Hepatocyte (in vitro differentiated cells): ENCODE results near the gene ADH4. TPM values are rescaled to one million over a fixed set of nuclear protein-coding genes. Genes with fewer than 3 reads are reported as not detected.
"Not testable (repeated sequence)": the region's sequence is repeated elsewhere in the genome, so short reads cannot be mapped to it uniquely, and the experiment has no call there.

Source experiments
- DNase-seq: peaks from one replicate; pipeline ENCODE4 v3.0.0-alpha.2; 2016; ENCODE audit warnings: low spot score
- H2AFZ ChIP-seq: fragments of 200-600 bp; sonication (generic); 2 replicates; pipeline ENCODE4 v1.6.0; 2016; ENCODE audit warnings: antibody characterized with exemption, mild to moderate bottlenecking
- H3K27ac ChIP-seq: fragments of 200-600 bp; sonication (generic); 2 replicates; pipeline ENCODE4 v1.5.1; 2016; ENCODE audit warnings: mild to moderate bottlenecking
- H3K27me3 ChIP-seq: fragments of 200-600 bp; sonication (generic); 2 replicates; pipeline ENCODE4 v1.6.1; 2016
- H3K36me3 ChIP-seq: fragments of 200-600 bp; sonication (generic); replicated peaks from 2 replicates; pipeline ENCODE4 v1.5.1; 2016; ENCODE audit warnings: low read depth; ENCODE audit not compliant: insufficient read depth
- H3K4me1 ChIP-seq: fragments of 200-600 bp; sonication (generic); 2 replicates; pipeline ENCODE4 v1.5.1; 2016; ENCODE audit warnings: mild to moderate bottlenecking, moderate library complexity; ENCODE audit not compliant: insufficient read depth
- H3K4me2 ChIP-seq: fragments of 200-600 bp; sonication (generic); 2 replicates; pipeline ENCODE4 v1.6.0; 2016
- H3K4me3 ChIP-seq: fragments of 200-600 bp; sonication (generic); 2 replicates; pipeline ENCODE4 v1.5.1; 2016; ENCODE audit warnings: mild to moderate bottlenecking
- H3K79me2 ChIP-seq: fragments of 200-600 bp; sonication (generic); 2 replicates; pipeline ENCODE4 v1.6.0; 2017; ENCODE audit warnings: mild to moderate bottlenecking
- H3K9me2 ChIP-seq: fragments of 200-600 bp; sonication (generic); replicated peaks from 2 replicates; pipeline ENCODE4 v1.6.0; 2017; ENCODE audit warnings: mild to moderate bottlenecking; ENCODE audit not compliant: insufficient read depth
- H3K9me3 ChIP-seq: fragments of 200-600 bp; sonication (generic); 2 replicates; pipeline ENCODE4 v1.5.1; 2016; ENCODE audit warnings: low read depth, mild to moderate bottlenecking
- H4K20me1 ChIP-seq: fragments of 200-600 bp; sonication (generic); 2 replicates; pipeline ENCODE4 v1.6.0; 2016; ENCODE audit warnings: mild to moderate bottlenecking; ENCODE audit not compliant: insufficient read depth, poor library complexity, severe bottlenecking
- EZH2 ChIP-seq: fragments of 200-600 bp; sonication (generic); IDR thresholded peaks from 2 replicates; pipeline ENCODE4 v1.6.1; 2016; ENCODE audit warnings: antibody characterized with exemption, mild to moderate bottlenecking, borderline replicate concordance
- EZH2phosphoT487 ChIP-seq: fragments of 200-600 bp; sonication (generic); IDR thresholded peaks from one replicate; pipeline ENCODE4 v1.6.1; 2018; ENCODE audit warnings: antibody characterized with exemption, mild to moderate bottlenecking, low read depth, moderate library complexity; ENCODE audit not compliant: unreplicated experiment, severe bottlenecking
- WGBS: methylation state at CpG from one replicate; pipeline ENCODE4 v1.1.6; 2016; ENCODE audit warnings: low lambda C conversion rate; ENCODE audit errors: missing lambda C conversion rate; 5-methylcytosine and 5-hydroxymethylcytosine counted together
- polyA plus RNA-seq: library from polyadenylated mRNA; unstranded; fragments of >200 nt; fragmentation: Nextera tagmentation; extraction: Ambion mirVana; gene quantifications from 2 replicates; pipeline ENCODE4 v1.2.1, GENCODE V29; 2016
- total RNA-seq: library from RNA; depleted of rRNA; stranded (reverse); fragments of >200 nt; gene quantifications from 2 replicates; pipeline ENCODE4 v1.2.3, GENCODE V29; 2014
- TF ChIP-seq, protein P1 (sequence below): fragments of 200-600 bp; sonication (generic); IDR thresholded peaks from 2 replicates; pipeline ENCODE4 v1.5.1; 2016; ENCODE audit warnings: antibody characterized with exemption, mild to moderate bottlenecking; ENCODE audit not compliant: poor library complexity

Gene ADH4
- total RNA-seq (23.5 and 24.0 TPM in 2 replicates), polyA plus RNA-seq (9.2 and 11.0 TPM in 2 replicates)

DNA sequence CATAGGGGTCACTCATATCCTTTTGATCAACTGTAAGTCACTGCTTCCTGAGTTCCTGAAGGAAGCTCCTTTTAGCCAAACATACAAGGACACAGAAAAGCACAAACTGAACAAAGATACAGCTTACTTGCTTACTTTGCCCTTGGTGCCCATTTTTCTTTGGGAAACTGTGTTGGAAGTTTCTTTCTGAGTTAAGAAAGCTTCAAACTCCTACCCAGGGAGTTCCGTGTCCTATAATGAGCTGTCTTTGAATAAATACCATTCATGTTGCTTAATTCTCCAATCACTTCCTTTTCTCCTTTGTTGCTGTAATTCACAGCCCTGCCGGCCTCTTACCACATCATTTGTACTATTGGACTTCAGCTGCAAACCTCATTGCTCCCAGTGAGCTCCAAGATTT, at the start of gene ADH4:
ADH4 (minus strand) TSS at position 228 of the 400 bp plus-strand sequence; CDS start at position 153, 75 bp downstream.
- no peaks in the 10 kb centered on the region for H3K36me3 ChIP-seq
- 36% methylated on average over 2 of the region's 2 CpGs for WGBS

DNA sequence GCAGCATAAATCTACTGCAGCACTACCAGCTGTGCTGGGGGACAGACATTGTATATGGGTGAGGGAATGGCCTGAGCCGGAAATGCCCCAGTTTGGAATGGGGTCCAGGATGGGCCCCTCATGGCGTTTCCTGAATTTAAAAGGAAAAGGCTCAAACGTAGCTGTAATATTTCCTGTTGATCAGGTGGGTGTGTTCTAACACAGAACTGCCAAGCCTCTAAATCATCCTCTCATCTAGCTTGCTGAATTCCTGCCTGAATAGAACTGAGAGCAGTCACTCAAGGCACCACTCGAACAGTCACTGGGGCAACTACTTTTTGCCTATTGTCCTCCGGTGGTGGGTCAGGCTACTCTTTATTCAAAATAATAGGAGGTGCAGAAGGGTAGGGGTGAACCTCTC, 46.2 kb upstream of the ADH4 start:
- Histone ChIP-seq H4K20me1 (no peaks in the 10 kb centered on the region), H3K4me2 (no peak overlapping the region), H3K27ac (no peak overlapping the region), H2AFZ (no peak overlapping the region), H3K4me3 (no peak overlapping the region), H3K79me2 (no peaks in the 10 kb centered on the region), H3K36me3 (no peaks in the 10 kb centered on the region), H3K27me3 (no peaks in the 10 kb centered on the region), H3K9me3 (no peaks in the 10 kb centered on the region), H3K4me1 (no peaks in the 10 kb centered on the region), H3K9me2 (no peaks in the 10 kb centered on the region)
- TF ChIP-seq EZH2 (no peak), EZH2phosphoT487 (no peak)
- TF ChIP-seq, protein P1, sequence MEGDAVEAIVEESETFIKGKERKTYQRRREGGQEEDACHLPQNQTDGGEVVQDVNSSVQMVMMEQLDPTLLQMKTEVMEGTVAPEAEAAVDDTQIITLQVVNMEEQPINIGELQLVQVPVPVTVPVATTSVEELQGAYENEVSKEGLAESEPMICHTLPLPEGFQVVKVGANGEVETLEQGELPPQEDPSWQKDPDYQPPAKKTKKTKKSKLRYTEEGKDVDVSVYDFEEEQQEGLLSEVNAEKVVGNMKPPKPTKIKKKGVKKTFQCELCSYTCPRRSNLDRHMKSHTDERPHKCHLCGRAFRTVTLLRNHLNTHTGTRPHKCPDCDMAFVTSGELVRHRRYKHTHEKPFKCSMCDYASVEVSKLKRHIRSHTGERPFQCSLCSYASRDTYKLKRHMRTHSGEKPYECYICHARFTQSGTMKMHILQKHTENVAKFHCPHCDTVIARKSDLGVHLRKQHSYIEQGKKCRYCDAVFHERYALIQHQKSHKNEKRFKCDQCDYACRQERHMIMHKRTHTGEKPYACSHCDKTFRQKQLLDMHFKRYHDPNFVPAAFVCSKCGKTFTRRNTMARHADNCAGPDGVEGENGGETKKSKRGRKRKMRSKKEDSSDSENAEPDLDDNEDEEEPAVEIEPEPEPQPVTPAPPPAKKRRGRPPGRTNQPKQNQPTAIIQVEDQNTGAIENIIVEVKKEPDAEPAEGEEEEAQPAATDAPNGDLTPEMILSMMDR, result no peak
- no peak for DNase-seq
- WGBS, result 79% methylated on average over 5 of the region's 5 CpGs

More for the DNA sequence above, at the start of gene ADH4:
- Histone ChIP-seq H4K20me1 (no peaks in the 10 kb centered on the region), H3K4me3 (no peak within 1 kb of the TSS), H3K9me2 (no peaks in the 10 kb centered on the region), H2AFZ (peak within 1 kb of the TSS; percentile 38), H3K27me3 (no peaks in the 10 kb centered on the region), H3K4me2 (peak within 1 kb of the TSS; percentile 44), H3K79me2 (no peaks in the 10 kb centered on the region), H3K27ac (peak within 1 kb of the TSS; percentile 65), H3K9me3 (no peaks in the 10 kb centered on the region), H3K4me1 (no peaks in the 10 kb centered on the region)
- TF ChIP-seq, protein P1, result no peak
- TF ChIP-seq EZH2, result no peak
- TF ChIP-seq EZH2phosphoT487, result no peak
- DNase-seq, result peak; percentile 37

DNA sequence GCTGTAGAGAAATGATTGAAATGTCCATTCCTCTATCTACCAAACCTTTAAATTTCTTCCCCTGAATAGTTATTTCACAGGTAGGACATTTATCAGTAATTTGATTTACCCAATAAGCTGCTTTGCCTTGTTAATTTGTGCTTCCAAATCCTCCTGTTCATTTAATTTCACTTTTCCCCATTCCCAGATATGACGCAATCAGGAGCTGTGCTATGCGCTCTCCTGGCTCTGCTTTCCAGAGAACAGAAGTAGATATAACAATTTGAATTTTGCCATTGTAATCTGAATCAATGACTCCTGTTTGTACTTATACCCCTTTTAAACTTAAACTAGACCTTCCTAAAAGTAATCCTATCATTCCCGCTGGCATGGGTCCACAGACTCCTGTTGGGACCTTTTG, 45.8 kb upstream of the ADH4 start:
- not testable (repeated sequence) for H3K36me3 ChIP-seq, H3K9me3 ChIP-seq, H3K9me2 ChIP-seq, H2AFZ ChIP-seq, H3K79me2 ChIP-seq, H3K27ac ChIP-seq, H3K4me3 ChIP-seq, H3K4me1 ChIP-seq, H3K4me2 ChIP-seq, DNase-seq, H3K27me3 ChIP-seq, H4K20me1 ChIP-seq
- 96% methylated on average over 3 of the region's 3 CpGs for WGBS

DNA sequence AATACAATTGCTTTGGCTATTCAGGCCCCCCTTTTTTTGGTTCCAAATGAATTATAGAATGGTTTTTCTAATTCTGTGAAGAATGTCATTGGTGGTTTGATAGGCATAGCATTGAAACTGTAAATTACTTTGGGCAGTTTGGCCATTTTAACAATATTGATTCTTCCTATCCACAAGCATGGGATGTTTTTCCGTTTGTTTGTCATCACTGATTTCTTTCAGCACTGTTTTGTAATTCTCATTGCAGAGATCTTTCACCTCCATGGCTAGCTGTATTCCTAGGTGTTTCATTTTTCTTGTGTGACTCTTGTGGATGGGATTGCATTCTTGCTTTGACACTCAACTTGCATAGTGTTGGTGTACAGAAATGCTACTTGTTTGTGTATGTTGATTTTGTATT, 41.9 kb upstream of the ADH4 start:
- TF ChIP-seq, protein P1, result no peak
- no peak for TF ChIP-seq EZH2phosphoT487
- Histone ChIP-seq H3K27me3 (no peaks in the 10 kb centered on the region), H3K4me2 (no peak overlapping the region), H3K36me3 (no peaks in the 10 kb centered on the region), H3K4me3 (no peak overlapping the region), H4K20me1 (no peaks in the 10 kb centered on the region), H2AFZ (no peak overlapping the region), H3K79me2 (no peaks in the 10 kb centered on the region), H3K4me1 (no peaks in the 10 kb centered on the region), H3K9me2 (no peaks in the 10 kb centered on the region), H3K27ac (no peak overlapping the region), H3K9me3 (no peaks in the 10 kb centered on the region)
- WGBS, result 90% methylated on average over 1 of the region's 1 CpG
- no peak for DNase-seq
